HG03442 (cell line): ENCODE measurements around the gene SOWAHB.
A peak's percentile ranks its signal among the peaks of the same experiment; 100 is the strongest.

Experiments used
- ATAC-seq: cut with Tn5 transposase; IDR thresholded peaks from one replicate; pipeline ENCODE4 v1.9.1; 2021; ENCODE audit warnings: mild to moderate bottlenecking, moderate library complexity; ENCODE audit not compliant: unreplicated experiment

SOWAHB gene

GRCh38 chr4:76854858-76855257, 43.1 kb downstream of the SOWAHB start:
- ATAC-seq = peak; percentile 47

- no peak for ATAC-seq
Measured at GRCh38 chr4:76851375-76851774, 46.6 kb downstream of the SOWAHB start.

- no peak for ATAC-seq
Measured at GRCh38 chr4:76850010-76850441, 47.9 kb downstream of the SOWAHB start.
